Breast epithelium (tissue), 3 donors: Measurements from ENCODE around the gene MORN1.

Experiments
- POLR2A ChIP-seq: fragments of 450-650 bp; IDR thresholded peaks from one replicate; pipeline ENCODE4 v1.6.1; 2016; ENCODE audit warnings: antibody characterized with exemption, mild to moderate bottlenecking, moderate library complexity
- POLR2AphosphoS5 ChIP-seq, 3 donors: sonication (generic); formaldehyde crosslinking; IDR thresholded peaks; one replicate each; pipeline ENCODE4 v1.6.1; 2017; ENCODE audit warnings: antibody characterized with exemption in 3 of 3
- TF ChIP-seq, protein P1 (sequence below), 3 donors: fragments of 450-650 bp; IDR thresholded peaks; one replicate each; pipeline ENCODE4 v1.5.1; 2016 to 2017; ENCODE audit warnings: antibody characterized with exemption in 3 of 3, mild to moderate bottlenecking in 3 of 3, moderate library complexity in 3 of 3

DNA sequence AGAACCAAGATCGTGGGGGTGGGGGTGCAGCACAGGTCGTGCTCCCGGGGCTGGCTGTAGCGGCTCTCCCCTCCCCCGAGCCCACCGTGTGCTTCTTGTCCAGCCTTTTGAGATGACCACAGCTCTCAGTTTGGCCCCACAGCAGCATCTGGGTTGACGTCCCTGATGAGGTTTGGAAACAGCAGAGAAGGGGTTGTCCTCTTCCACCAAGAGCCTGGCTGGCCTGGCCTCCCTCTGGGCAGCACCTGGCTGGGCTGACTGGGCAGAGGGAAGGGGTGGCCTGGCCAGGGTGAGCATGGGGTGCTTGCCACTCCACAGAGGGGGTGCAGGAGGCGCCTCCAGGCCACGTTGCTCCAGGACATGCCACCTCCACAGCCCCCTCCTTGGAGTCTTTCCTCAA lies 101.7 kb downstream of the MORN1 start:
- TF ChIP-seq POLR2AphosphoS5 (IDR thresholded peaks at IDR 0.05) (no peak), POLR2A (no peak)
- TF ChIP-seq, protein P1, sequence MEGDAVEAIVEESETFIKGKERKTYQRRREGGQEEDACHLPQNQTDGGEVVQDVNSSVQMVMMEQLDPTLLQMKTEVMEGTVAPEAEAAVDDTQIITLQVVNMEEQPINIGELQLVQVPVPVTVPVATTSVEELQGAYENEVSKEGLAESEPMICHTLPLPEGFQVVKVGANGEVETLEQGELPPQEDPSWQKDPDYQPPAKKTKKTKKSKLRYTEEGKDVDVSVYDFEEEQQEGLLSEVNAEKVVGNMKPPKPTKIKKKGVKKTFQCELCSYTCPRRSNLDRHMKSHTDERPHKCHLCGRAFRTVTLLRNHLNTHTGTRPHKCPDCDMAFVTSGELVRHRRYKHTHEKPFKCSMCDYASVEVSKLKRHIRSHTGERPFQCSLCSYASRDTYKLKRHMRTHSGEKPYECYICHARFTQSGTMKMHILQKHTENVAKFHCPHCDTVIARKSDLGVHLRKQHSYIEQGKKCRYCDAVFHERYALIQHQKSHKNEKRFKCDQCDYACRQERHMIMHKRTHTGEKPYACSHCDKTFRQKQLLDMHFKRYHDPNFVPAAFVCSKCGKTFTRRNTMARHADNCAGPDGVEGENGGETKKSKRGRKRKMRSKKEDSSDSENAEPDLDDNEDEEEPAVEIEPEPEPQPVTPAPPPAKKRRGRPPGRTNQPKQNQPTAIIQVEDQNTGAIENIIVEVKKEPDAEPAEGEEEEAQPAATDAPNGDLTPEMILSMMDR (IDR thresholded peaks at IDR 0.05): no peak
